AML-193 (cell line): ENCODE data around the gene CEACAM6.
"Not testable (repeated sequence)": the region's sequence is repeated elsewhere in the genome, so short reads cannot be mapped to it uniquely, and the experiment has no call there.

Source experiments
- DNase-seq, 2 experiments: peaks; one replicate each; lab custom pipeline; 2025; lab: John Stamatoyannopoulos, UW

The CEACAM6 gene

DNA sequence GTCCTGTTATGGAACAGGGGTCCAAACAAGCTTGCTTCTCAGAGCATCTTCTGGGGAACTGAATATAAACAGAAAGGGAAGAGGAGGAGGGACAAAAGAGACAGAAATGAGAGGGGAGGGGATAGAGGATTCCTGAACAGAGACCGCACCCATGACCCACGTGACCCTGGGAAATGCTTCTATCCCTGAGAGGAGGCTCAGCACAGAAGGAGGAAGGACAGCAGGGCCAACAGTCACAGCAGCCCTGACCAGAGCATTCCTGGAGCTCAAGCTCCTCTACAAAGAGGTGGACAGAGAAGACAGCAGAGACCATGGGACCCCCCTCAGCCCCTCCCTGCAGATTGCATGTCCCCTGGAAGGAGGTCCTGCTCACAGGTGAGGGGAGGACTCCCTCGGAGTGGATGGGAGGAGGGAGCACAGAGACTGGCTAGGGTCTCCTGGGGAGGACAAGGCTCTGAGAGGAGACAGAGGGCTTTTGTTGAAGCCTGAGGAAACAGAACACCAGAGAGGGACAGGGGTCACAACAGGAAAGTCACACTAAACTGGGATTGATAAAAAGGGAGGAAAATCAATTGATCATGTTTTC is at the start of gene CEACAM6:
CEACAM6 (plus strand) TSS at position 203 of the 586 bp plus-strand sequence; CDS start at position 312, 109 bp downstream.
- peak; percentile 42 to 63 for DNase-seq

DNA sequence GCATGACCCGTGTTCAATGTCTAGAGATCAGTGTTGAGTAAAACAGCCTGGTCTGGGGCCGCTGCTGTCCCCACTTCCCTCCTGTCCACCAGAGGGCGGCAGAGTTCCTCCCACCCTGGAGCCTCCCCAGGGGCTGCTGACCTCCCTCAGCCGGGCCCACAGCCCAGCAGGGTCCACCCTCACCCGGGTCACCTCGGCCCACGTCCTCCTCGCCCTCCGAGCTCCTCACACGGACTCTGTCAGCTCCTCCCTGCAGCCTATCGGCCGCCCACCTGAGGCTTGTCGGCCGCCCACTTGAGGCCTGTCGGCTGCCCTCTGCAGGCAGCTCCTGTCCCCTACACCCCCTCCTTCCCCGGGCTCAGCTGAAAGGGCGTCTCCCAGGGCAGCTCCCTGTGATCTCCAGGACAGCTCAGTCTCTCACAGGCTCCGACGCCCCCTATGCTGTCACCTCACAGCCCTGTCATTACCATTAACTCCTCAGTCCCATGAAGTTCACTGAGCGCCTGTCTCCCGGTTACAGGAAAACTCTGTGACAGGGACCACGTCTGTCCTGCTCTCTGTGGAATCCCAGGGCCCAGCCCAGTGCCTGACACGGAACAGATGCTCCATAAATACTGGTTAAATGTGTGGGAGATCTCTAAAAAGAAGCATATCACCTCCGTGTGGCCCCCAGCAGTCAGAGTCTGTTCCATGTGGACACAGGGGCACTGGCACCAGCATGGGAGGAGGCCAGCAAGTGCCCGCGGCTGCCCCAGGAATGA is 48.4 kb upstream of the CEACAM6 start:
- DNase-seq, result peak; percentile 64 to 74

DNA sequence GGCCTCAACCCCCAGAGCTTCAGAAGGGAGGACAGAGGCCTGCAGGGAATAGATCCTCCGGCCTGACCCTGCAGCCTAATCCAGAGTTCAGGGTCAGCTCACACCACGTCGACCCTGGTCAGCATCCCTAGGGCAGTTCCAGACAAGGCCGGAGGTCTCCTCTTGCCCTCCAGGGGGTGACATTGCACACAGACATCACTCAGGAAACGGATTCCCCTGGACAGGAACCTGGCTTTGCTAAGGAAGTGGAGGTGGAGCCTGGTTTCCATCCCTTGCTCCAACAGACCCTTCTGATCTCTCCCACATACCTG is 47.9 kb upstream of the CEACAM6 start:
- DNase-seq, result peak in 1 of 2 experiments; percentile 1

DNA sequence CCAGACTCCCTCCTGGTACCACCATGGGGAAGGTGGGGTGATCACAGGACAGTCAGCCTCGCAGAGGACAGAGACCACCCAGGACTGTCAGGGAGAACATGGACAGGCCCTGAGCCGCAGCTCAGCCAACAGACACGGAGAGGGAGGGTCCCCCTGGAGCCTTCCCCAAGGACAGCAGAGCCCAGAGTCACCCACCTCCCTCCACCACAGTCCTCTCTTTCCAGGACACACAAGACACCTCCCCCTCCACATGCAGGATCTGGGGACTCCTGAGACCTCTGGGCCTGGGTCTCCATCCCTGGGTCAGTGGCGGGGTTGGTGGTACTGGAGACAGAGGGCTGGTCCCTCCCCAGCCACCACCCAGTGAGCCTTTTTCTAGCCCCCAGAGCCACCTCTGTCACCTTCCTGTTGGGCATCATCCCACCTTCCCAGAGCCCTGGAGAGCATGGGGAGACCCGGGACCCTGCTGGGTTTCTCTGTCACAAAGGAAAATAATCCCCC is 47.4 kb upstream of the CEACAM6 start:
- no peak for DNase-seq

DNA sequence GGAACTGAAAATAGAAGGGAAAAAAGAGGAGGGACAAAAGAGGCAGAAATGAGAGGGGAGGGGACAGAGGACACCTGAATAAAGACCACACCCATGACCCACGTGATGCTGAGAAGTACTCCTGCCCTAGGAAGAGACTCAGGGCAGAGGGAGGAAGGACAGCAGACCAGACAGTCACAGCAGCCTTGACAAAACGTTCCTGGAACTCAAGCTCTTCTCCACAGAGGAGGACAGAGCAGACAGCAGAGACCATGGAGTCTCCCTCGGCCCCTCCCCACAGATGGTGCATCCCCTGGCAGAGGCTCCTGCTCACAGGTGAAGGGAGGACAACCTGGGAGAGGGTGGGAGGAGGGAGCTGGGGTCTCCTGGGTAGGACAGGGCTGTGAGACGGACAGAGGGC is 46.8 kb upstream of the CEACAM6 start, which contains the start of gene CEACAM5:
CEACAM5 (plus strand) TSS at position 146 of the 400 bp plus-strand sequence; CDS start at position 252, 106 bp downstream.
- no peak for DNase-seq

DNA sequence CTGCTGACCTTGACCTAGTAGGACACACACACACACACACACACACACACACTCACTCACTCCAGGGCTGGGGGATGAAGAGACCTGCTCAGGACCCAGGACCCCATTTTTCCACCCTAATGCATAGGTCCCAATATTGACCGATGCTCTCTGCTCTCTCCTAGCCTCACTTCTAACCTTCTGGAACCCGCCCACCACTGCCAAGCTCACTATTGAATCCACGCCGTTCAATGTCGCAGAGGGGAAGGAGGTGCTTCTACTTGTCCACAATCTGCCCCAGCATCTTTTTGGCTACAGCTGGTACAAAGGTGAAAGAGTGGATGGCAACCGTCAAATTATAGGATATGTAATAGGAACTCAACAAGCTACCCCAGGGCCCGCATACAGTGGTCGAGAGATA is 45.8 kb upstream of the CEACAM6 start:
- not testable (repeated sequence) for DNase-seq

DNA sequence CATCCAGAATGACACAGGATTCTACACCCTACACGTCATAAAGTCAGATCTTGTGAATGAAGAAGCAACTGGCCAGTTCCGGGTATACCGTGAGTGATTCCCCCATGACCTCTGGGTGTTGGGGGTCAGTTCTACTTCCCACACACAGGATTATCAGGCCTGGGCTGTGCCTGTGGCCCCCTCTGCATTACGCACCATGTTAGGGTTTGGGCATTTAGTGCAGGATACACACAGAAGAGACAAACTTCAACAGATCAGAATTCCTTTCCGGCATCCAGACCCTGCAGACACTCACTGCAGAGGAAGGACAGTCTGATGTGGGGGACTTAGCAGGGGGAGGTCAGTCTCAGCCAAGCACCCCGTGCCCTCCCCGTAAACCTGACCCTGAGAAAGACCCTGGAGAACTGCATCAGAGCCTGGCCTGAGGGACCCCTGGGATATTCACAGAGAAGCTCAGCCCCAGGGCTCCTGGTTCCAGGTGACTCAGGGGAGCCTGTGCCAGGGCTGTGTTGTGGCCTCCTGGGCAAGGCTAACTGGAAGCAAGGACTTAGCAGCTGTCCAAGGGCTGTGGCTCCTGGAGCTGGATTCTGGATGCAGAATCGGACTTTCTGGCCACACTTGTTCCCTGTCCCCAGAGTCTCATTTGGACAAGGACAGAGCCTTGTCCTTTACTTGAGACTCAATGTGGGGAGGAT is 45.2 kb upstream of the CEACAM6 start:
- DNase-seq, result no peak

DNA sequence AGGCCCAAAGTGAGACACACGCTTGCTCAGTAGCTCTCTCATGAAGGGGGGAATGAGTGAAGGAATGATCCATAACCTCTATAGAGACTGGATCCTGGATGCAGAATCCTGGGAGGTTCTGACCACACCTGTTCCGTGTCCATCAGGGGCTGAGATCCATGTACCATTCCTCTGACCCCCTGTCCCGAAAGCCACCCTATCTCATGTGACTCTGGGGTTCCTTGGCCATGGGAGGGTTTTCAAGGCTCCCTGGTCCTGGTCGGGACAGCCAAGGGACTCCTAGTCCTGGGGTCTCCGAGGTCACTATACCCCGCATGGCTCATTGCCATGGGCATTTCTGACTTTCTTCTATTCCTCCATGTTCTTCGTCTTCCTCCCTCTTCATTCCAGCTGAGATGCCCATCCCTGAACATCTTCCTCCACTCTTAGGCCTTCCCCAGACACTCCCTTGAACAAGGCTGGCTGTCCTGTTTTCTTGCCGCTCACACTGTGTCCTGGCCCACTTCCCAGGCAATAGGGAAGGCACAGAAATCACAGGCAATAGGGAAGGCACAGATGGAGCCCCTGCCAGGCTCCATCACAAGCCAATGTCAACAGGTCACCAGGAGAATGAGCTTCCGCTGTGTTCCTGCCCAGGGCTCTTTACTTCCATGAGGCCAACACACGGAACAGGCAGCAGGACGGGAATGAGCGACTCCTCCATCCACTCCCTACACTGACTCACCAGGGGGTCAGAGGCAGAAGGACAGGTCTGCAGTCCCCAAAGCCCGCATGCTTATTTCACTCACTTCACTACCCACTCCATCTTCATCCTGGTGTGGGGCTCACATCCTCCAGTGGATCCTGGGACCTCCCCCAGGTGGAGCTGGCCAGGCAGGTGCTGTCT is 43.7 kb upstream of the CEACAM6 start:
- DNase-seq, result no peak

DNA sequence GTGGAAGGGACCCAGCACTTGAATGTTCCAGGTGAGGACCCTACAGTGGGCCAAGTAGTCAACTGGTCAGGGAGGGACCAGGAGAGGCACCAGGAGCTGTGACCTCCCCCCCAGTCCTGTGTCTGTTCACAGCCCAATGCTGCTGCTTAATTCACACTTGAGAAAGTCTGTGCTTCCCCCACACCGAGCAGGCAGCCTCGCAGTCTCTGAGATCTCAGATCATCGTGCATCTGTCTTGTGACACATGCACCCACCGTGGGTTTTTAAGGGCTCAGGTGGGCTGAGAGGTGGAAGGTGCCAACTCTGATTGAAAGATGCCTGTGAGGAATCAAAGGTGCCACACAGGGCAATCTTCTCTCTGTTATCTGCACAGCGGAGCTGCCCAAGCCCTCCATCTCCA is 40.7 kb upstream of the CEACAM6 start:
- no peak for DNase-seq

DNA sequence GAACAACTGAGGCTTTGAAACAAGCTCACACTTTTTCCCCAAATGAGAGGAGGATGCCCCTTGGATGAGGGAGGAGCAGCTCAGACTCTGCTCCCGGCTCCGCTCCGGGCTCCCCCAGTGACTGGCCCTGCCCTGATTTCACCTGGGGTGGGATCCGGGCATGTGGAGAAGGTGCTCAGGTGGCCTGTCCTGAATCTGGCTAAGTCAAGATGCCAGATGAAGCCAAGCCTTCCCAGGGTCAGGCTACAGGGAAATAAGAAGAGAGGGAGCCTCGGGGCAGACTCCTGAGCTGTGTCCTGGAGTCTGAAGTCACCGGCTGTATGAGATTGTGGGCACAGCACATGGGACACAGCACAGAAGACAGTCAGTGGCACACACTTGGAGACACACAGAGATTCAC is 36.6 kb upstream of the CEACAM6 start:
- DNase-seq, result no peak

DNA sequence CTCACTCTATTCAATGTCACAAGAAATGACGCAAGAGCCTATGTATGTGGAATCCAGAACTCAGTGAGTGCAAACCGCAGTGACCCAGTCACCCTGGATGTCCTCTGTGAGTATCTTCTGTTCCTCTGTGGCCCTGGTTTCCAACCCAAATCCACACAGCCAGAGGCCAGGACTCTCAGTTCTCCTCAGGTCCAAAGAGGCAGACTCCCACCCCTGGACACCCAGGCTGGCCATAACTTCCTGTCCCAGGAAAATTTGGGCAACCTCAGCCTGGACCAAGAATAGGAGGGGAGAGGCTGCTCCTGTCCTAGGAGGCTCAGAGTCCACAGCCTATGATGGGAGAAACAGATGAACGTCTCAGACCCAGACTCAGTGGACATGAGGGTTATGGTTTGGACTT is 35.2 kb upstream of the CEACAM6 start:
- no peak for DNase-seq

DNA sequence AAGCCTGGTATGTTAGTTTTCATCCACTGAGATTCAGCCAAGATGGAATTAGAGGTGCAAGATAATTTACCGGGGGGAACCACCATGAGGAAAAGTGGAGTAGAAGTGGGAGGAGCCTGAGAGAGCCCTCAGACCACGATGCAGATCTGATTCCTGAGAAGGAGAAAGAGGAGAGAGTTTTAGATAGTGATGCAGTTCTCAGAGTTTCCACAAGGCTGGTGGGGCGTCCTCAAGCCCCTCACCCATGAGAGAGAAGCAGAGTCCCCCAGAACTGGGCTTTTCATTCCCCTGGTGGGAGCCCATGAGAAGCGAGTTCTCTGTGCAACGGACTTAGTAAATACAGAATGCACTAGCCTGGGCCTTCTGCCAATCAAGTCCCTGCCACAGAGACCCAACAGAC is 28.8 kb upstream of the CEACAM6 start:
- DNase-seq, result no peak

DNA sequence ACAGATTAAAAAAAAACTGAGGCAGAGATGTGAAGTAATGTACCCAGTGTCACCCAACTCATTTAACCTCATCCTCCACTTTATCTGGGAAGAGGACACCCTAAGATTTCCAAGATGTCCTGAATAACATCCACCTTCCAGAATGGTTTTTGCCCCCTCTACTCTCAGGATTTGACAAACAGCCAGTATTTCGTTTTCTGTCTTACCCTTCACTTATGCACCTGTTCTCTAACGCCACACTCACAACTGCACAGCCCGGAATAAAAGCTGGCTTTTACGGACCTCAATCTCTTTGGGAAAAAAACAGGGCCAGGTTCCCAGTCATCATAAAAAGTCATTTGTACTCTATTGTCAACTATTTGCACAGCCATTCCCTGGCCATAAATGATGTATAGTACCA is 21.2 kb upstream of the CEACAM6 start:
- no peak for DNase-seq

DNA sequence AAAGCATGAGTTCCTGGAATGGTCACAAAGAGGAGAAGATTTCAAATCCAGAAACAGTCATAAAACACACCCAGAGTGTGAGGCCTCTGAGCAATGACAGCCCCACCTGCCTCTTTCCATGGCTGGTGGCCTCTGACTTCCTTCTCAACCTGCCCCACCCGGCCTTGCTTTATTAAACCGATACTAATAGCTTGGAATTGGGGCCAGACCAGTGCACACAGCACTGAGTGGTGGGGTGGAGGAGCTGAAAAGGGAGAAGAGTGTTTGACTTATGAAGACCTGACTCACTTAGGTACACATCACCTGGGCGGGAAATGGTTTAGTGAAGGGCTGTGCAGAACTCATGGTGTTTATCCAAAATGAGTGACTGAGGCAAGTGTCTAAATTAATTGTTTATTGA is 20.7 kb upstream of the CEACAM6 start:
- DNase-seq, result no peak

DNA sequence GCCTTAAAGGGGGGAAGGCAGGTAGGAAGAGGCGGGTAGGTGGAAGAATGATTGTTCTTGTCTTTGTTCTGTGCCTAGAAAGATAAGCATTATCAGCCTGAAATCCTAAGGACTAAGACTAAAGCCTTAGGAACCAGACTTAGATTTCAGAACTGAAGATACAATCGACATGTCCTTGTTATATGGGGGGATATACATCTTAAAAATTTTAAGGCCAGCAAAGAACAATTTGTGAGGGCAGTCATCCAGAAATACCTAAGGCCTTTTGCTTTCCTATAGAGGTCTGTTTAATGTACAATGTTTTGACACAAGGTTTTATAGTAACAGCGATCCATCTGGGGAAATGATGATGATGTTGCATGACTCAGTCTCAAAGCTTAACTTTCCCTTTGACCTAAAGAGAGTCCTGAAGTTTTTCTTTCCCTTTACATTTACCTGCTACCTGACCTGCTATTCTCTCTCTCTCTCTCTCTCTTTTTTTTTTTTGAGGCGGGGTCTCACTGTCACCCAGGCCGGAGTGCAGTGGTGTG is 20.2 kb upstream of the CEACAM6 start:
- DNase-seq, result no peak

DNA sequence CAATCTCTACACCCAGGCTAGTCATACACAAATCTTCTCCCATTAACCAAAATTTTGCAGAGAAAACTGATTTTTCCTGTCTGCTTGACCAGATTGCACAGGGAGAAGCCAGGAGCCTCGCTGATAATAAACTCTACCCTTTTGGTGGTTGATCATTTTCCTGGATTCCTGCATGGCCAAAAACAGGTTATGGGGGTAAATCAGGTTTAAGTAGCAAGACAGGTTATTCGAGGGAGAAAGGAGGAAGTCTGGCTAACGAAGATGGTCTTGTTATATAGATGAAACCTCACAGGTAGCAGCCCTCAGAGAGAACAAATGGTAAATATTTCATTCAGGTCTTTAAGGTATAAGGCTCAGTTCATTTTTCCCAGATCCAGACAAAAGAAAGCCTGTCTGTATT is 16.0 kb upstream of the CEACAM6 start:
- DNase-seq, result no peak

DNA sequence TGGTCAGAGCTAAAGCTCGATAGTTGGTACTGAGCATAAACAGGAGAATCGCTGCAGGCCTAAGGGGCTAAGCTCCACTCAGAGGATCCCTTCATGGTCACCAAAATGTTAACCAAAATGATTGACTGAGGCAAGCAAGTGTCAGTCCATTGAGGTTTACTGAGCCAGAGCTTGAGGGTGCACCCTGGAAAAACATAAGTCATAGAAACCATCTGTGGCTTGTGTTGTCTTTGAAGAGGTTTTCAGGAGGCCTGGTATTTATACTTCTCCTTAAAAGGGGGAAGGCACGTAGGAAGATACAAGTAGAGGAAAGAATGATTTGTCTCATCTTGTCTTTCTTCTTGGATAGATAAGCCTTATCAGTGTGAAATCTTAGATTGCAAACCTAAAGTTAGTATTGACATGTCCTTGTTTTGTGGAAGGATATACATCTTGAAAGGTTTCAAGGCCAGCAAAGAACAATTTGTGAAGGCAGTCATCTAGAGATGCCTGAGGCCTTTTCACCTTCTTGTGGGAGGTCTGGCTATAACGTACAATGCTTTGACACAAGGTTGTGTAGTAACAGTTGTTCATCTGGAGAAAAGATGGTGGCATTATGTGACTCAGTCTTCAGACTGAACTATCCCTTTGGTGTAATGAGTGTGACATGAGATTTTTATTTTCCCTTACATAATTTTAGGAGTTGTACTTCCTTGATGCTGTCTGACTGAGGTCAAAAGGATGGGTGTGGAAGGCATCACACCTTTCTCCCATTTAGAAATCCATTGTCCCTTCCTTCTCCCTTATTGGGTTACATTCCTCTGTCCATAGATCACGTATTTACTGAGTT is 14.7 kb upstream of the CEACAM6 start:
- DNase-seq, result no peak

DNA sequence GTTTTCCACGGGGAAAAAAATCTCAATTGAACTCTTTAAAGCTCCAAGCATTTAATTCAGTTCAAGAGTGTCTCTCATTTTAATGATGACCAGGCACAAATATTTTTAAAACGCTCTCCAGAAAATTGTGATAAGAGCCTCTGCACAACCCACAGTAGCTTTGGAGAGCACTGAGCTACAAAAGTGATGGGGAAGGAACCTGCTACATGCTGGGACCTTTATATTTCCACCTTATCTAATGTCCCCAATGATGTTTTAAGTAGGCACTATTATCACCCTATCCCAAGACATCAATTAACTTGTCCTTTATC is 14.1 kb upstream of the CEACAM6 start:
- no peak for DNase-seq

DNA sequence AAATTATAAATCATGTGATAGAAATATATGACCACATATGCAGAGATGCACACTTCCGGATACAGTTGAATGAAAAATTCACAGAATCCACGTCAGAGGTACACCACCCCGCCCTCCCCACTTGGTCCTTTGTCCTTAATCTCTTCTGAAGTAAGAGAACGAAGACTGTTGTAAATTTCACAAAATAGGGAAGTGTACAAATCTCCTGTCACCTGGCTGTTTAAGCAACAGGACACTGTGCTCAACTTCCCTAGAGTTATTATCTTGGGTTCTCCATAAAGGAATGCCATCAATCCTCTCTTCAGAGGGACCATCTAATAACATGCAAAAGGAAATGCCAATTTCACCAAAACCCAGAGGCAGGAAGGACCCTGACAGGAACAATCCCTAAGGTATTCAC is 10.5 kb upstream of the CEACAM6 start:
- peak; percentile 75 to 85 for DNase-seq

DNA sequence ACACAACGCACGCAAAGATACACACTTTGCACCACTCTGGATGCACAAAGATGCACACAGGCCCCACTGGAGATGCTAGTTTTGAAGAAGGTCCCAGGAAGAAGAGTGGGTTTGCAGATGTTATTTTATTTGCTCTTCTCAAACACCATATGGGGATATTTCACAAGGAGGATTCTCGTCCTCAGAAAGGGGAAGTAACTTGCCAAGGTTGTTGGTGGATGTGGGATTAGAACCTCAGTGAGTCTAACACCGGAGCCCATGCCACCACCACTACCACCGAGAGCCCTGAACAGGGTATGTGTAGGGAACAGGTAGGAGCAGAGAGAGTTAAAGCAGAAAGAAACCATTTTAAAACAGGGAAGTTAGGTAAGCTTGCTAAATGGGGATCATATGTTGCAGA is 9.6 kb upstream of the CEACAM6 start:
- peak; percentile 68 to 71 for DNase-seq

DNA sequence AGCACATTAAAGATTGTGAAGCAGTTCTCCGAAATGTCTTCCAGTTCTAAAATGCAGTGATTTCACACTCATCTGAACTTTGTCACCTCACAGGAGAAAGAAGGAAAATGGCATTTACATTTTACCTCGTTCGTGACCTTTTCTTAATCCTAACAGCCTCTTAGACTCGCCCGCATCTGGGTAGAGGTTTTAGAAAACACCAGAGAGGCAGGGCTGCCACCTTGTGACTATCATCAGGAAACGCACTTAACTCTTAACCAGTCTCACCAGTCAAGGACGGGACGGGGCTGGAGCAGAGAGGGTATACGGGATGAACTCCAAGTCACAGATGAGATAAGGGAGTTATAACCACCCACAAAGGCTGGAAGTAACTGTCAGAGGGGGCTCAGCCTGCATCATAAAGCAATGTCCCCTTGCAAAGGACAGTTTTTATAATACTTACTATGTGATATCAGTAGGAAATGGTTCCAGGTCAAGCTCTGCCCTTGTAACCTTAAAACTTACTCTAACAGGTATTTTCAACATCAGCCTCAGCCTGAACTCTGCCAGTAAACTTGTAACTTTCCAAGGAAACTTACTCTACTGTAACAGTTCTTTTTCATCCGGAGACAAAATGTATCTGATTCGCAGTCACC is 8.6 kb upstream of the CEACAM6 start:
- DNase-seq, result peak; percentile 80 to 88
